ENCODE results near the gene LTA.

The LTA gene, protein sequence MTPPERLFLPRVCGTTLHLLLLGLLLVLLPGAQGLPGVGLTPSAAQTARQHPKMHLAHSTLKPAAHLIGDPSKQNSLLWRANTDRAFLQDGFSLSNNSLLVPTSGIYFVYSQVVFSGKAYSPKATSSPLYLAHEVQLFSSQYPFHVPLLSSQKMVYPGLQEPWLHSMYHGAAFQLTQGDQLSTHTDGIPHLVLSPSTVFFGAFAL

DNA sequence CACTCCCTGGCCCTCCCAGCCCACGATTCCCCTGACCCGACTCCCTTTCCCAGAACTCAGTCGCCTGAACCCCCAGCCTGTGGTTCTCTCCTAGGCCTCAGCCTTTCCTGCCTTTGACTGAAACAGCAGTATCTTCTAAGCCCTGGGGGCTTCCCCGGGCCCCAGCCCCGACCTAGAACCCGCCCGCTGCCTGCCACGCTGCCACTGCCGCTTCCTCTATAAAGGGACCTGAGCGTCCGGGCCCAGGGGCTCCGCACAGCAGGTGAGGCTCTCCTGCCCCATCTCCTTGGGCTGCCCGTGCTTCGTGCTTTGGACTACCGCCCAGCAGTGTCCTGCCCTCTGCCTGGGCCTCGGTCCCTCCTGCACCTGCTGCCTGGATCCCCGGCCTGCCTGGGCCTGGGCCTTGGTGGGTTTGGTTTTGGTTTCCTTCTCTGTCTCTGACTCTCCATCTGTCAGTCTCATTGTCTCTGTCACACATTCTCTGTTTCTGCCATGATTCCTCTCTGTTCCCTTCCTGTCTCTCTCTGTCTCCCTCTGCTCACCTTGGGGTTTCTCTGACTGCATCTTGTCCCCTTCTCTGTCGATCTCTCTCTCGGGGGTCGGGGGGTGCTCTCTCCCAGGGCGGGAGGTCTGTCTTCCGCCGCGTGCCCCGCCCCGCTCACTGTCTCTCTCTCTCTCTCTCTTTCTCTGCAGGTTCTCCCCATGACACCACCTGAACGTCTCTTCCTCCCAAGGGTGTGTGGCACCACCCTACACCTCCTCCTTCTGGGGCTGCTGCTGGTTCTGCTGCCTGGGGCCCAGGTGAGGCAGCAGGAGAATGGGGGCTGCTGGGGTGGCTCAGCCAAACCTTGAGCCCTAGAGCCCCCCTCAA lies at the start of gene LTA:
TSS of gene LTA (plus strand) at position 249 of the 871 bp plus-strand sequence. CDS start at position 703, 454 bp downstream.
- Mint-ChIP-seq H3K27me3 (no peaks in the 10 kb centered on the region), H3K36me3 (ENCODE audit: low read depth) (peaks cover 37% of the 10 kb centered on the region), H3K4me3 (peak within 1 kb of the TSS; percentile 99), H3K27ac (peak within 1 kb of the TSS; percentile 97), H3K9me3 (no peaks in the 10 kb centered on the region), H3K4me1 (peaks cover 94% of the 10 kb centered on the region)
- ATAC-seq (peak; percentile 49), DNase-seq (peak; percentile 82)

DNA sequence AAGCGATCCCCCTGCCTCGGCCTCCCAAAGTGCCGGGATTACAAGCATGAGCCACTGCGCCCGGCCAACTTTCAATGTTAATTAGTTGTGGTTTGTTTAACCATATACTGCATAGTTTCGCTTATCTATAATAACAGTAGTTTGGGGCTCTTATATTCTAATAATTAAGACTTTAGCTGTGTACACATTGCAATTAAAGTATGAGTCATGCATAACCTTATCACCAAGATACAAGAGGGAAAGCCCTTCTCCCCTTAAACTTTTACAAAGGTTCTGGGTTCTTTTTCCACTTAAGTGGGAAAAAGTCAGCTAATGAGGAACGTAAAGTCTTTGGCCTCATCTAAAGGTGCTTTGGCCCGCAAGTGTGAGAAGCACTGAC lies 46.5 kb upstream of the LTA start:
- H3K36me3 Mint-ChIP-seq (ENCODE audit: low read depth), result peaks cover 11% of the 10 kb centered on the region
- no peak overlapping the region for H3K4me3 Mint-ChIP-seq
- no peak for ATAC-seq
- no peaks in the 10 kb centered on the region for H3K4me1 Mint-ChIP-seq
- no peak for DNase-seq
- H3K27ac Mint-ChIP-seq, result no peak overlapping the region
- H3K9me3 Mint-ChIP-seq, result no peaks in the 10 kb centered on the region
- no peaks in the 10 kb centered on the region for H3K27me3 Mint-ChIP-seq

DNA sequence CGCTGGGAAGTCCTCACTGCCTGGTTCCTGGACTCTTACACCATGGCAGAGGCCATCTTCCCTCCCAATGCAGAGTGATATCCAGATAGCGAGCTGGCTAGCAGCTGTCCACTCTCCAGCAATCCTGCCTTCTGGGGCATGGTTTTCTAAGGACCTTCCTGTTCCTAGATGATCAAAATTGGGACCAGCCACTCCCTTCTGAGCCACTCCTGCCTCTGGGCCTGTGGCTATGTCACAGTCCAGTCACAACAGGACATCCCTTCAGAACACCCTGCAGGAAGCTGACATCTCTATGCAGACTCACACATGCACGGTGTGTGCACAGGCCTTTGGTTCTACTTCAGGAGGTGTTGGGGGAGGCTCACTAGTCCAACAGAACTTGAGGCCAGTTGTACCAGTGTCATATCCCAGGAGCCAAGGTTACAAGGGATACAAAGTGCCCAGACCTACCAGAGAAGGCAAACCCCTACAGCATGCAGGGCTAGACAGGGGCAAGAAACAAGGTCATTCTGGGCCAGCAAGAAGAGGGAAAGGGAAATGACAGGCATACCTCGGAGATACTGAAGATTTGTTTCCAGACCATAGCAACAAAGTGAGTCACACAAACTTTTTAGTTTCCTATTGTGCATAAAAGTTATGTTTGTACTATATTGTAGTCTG lies 46.0 kb upstream of the LTA start:
- H3K9me3 Mint-ChIP-seq, result no peaks in the 10 kb centered on the region
- H3K36me3 Mint-ChIP-seq (ENCODE audit: low read depth), result peaks cover 17% of the 10 kb centered on the region
- no peak overlapping the region for H3K27ac Mint-ChIP-seq
- DNase-seq, result no peak
- no peak for ATAC-seq
- H3K4me1 Mint-ChIP-seq, result no peaks in the 10 kb centered on the region
- H3K27me3 Mint-ChIP-seq, result no peaks in the 10 kb centered on the region
- no peak overlapping the region for H3K4me3 Mint-ChIP-seq

DNA sequence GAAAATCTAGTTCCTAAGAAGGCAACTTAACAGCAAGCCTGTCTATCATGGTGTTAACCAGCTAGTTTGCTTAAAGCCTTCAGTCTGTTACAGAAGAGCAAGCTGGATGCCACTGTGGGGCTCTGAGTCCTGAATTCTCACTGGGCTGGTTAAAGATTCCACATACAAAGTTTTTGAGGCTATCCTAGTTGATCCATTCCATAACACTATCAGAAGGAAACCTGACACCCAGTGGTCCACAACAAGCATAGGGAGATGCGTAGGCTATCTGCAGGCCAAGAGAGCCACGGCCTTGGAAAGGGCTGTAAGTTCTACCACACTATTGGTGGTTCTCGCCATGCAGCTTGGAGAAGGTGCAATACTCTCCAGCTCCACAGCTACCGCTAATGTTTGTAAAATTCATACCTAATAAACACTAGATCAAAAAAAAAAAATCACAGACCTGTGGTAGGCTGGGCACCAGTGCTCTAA lies 43.7 kb upstream of the LTA start:
- Mint-ChIP-seq H3K9me3 (no peaks in the 10 kb centered on the region), H3K27me3 (no peaks in the 10 kb centered on the region)

DNA sequence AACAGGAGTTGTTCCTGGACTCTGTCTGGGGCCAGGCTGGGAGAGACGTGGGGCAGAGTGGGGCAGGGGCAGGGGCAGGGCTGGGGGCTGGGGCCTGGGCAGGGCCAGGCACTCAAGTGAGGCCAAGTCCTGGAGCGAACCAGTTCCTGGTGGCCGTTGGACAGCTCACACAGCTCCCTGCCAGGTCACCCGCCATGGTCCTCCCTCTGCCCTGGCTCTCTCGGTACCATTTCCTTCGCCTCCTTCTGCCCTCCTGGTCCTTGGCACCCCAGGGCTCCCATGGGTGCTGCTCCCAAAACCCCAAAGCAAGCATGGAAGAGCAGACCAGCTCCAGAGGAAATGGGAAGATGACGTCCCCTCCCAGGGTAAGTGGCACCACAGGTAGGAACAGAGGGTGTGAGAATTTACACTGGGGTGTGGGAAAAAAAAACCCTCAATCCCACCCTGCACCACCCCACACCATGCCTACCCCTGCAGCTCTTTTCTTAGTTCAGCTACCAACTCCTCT lies 43.2 kb upstream of the LTA start, which contains the start of gene MCCD1:
TSS of gene MCCD1 (plus strand) at position 142 of the 508 bp plus-strand sequence. CDS start at position 195, 53 bp downstream.
- Mint-ChIP-seq H3K27me3 (no peaks in the 10 kb centered on the region), H3K4me3 (no peak within 1 kb of the TSS), H3K4me1 (peaks cover 9% of the 10 kb centered on the region), H3K27ac (peak within 1 kb of the TSS; percentile 46), H3K36me3 (ENCODE audit: low read depth) (peaks cover 40% of the 10 kb centered on the region), H3K9me3 (no peaks in the 10 kb centered on the region)
- no peak for DNase-seq
- ATAC-seq, result peak; percentile 8

More for the DNA sequence above, 43.7 kb upstream of the LTA start:
- peaks cover 35% of the 10 kb centered on the region for H3K36me3 Mint-ChIP-seq (ENCODE audit: low read depth)
- DNase-seq, result no peak
- H3K4me3 Mint-ChIP-seq, result no peak overlapping the region
- ATAC-seq, result peak; percentile 6
- peaks cover 8% of the 10 kb centered on the region for H3K4me1 Mint-ChIP-seq
- peak overlapping the region; percentile 46 for H3K27ac Mint-ChIP-seq

DNA sequence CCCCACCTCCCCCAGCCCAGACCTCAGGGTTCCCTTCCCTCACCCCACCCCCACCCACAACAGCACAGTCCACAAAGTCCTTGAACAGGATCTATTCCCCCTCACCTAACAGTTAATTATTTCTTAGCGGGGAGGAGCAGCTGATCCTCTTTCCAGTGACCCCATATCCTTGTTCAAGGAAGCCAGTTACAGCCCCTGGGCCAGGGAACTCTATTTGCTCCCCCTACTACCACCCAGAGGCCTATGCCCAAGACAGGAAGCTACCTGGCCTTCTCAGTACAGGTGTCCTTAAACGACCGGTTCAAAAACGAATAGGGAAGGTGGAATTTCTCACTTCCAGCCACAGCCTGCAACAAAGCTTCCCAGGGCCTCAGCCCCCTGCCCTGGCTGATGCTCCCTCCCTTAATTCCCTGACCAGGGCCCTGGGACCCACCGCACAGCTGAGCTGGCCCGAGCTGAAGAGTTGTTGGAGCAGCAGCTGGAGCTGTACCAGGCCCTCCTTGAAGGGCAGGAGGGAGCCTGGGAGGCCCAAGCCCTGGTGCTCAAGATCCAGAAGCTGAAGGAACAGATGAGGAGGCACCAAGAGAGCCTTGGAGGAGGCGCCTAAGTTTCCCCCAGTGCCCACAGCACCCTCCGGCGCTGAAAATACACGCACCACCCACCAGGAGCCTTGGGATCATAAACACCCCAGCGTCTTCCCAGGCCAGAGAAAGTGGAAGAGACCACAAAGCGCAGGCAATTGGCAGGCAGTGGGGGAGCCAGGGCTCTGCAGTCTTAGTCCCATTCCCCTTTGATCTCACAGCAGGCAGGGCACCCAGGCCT lies 42.5 kb upstream of the LTA start:
- H3K4me3 Mint-ChIP-seq, result no peak overlapping the region
- H3K4me1 Mint-ChIP-seq, result peaks cover 9% of the 10 kb centered on the region
- peak; percentile 26 for ATAC-seq
- no peaks in the 10 kb centered on the region for H3K9me3 Mint-ChIP-seq
- DNase-seq, result no peak
- no peak overlapping the region for H3K27ac Mint-ChIP-seq
- H3K27me3 Mint-ChIP-seq, result no peaks in the 10 kb centered on the region
- H3K36me3 Mint-ChIP-seq (ENCODE audit: low read depth), result peaks cover 46% of the 10 kb centered on the region

DNA sequence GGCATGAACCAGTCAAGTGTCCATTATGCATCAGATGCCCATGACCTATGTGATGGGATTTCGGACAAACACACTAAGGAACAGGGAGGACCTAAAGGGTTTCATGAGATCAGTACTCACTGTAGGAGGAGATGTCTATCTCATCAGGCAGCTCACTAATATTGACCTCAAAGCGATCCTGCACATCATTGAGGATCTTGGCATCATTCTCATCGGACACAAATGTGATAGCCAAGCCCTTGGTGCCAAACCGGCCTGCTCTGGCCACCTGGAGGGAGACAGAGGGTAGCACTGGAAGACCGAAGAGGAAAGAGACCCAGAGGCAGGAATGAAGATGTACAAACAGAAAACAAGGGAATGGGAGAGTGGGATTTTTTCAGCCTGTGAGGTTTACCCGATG lies 41.4 kb upstream of the LTA start:
- Mint-ChIP-seq H3K27me3 (no peaks in the 10 kb centered on the region), H3K9me3 (no peaks in the 10 kb centered on the region), H3K36me3 (ENCODE audit: low read depth) (peaks cover 57% of the 10 kb centered on the region), H3K4me1 (peaks cover 14% of the 10 kb centered on the region), H3K4me3 (no peak overlapping the region), H3K27ac (no peak overlapping the region)
- no peak for DNase-seq
- no peak for ATAC-seq

DNA sequence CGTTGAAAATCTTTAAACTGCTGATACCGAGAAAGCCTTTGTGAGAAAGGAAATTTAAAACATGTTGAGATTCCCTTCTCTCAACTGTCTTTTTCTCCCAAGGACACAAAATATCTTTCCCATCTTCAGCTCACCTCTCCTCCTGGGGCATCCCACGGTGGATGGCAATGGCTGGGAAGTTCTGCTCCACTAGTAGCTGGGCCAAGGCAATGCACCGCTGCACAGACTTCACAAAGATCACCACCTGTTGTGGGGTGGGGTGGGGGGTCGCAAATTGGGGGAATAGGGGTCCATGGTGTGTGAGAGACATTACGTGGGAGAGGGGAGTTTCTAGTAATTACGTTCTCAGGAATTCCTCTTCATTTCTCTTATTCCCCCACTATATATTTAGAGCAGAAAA lies 40.9 kb upstream of the LTA start:
- H3K27me3 Mint-ChIP-seq, result no peaks in the 10 kb centered on the region
- H3K36me3 Mint-ChIP-seq (ENCODE audit: low read depth), result peaks cover 62% of the 10 kb centered on the region
- ATAC-seq, result no peak
- H3K9me3 Mint-ChIP-seq, result no peaks in the 10 kb centered on the region
- no peak overlapping the region for H3K4me3 Mint-ChIP-seq
- H3K27ac Mint-ChIP-seq, result no peak overlapping the region
- DNase-seq, result no peak
- H3K4me1 Mint-ChIP-seq, result peaks cover 19% of the 10 kb centered on the region

DNA sequence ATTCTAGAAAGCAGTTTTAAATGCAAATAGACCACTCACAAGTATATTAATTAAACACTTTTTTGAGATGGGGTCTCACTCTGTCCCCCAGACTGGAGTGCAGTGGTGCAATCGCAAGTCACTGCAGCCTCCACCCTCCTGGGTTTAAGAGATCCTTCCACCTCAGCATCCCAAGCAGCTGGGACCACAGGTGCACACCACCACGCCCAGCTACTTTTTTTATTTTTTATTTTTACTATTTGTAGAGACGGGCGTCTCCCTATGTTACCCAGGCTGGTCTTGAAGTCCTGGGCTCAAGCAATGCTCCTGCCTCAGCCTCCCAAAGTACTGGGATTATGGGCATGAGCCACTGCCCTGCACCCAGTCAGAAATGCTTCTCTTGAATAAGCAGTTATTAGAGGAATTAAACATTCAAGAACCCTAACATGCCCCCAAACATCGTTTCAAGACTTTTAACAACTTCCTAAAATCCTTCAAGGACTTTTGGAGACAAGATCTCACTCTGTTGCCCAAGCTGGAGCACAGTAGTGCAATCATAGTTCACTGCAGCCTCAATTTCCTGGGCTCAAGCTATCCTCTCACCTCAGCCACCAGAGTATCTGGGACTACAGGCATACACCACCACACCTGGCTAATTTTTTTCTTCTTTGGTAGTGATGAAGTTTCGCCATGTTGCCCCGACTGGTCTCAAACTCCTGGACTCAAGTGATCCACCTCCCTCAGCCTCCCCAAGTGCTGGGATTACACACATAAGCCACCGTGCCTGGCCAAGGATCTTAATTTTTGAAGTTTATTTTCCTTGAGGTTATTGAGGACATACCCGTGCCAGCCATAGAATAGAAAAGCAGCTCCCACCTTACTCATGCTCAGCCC lies 40.1 kb upstream of the LTA start:
- H3K36me3 Mint-ChIP-seq (ENCODE audit: low read depth), result peaks cover 69% of the 10 kb centered on the region
- ATAC-seq, result no peak
- peaks cover 25% of the 10 kb centered on the region for H3K4me1 Mint-ChIP-seq
- H3K4me3 Mint-ChIP-seq, result no peak overlapping the region
- no peaks in the 10 kb centered on the region for H3K27me3 Mint-ChIP-seq
- no peak for DNase-seq
- H3K27ac Mint-ChIP-seq, result peak overlapping the region; percentile 29
- no peaks in the 10 kb centered on the region for H3K9me3 Mint-ChIP-seq

DNA sequence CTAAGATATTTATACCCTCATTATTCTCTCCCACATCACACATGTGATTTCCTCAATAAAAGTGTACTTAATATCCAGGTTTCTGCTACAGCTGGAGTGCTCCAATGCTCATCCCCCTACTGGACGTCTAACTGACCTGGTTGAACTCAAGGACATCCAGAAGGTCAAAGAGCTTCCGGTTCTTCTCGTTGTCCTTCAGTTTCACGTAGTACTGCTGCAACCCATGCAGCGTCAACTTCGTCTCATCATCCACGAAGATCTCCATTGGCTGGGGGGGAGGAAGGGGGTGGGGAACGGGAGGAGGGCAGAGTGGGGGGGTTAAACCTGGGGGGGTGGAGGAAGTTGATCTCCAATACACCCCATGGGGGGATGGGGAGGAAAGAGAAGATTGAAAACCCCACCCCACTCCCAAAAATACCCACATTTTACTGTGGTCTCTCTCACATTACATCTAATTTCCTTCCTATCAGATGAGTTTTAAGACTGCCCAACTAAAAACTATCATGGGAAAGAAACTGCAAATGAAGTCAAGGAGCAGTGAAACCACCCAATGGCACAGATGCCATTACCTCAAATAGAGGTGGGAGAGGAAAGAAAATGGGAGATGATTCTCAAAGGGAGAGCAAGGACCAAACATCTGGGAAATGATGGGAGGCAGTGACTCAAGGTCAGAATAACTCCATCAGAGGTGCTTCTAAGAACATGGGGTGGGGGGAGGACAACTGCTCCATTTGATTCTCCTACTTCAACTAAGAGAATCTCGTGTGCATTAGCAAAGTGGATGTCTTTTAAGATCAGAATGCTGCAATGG lies 39.2 kb upstream of the LTA start:
- DNase-seq, result no peak
- Mint-ChIP-seq H3K9me3 (no peaks in the 10 kb centered on the region), H3K4me1 (peaks cover 30% of the 10 kb centered on the region), H3K4me3 (no peak overlapping the region), H3K27me3 (no peaks in the 10 kb centered on the region), H3K27ac (peak overlapping the region; percentile 59), H3K36me3 (ENCODE audit: low read depth) (peaks cover 74% of the 10 kb centered on the region)
- ATAC-seq, result no peak

DNA sequence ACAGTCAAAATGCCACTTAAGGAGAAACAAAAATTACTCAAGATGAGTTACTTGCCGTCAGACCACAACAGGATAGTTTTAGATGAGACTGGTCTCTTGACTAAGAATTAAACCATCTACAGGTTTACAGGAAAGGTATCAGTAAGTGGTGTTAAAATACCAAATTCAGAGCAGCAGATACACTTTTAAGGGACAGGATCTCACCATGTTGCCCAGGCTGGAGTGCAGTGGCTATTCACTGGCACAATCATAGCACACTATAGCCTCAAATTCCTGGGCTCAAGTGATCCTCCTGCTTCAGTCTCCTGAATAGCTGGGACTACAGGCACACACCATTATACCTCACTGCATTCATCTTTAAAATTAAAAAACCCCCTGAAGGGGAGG lies 38.6 kb upstream of the LTA start:
- Mint-ChIP-seq H3K36me3 (ENCODE audit: low read depth) (peaks cover 78% of the 10 kb centered on the region), H3K27me3 (no peaks in the 10 kb centered on the region), H3K4me3 (no peak overlapping the region), H3K9me3 (no peaks in the 10 kb centered on the region), H3K27ac (peak overlapping the region; percentile 59), H3K4me1 (peaks cover 34% of the 10 kb centered on the region)
- no peak for DNase-seq
- ATAC-seq, result no peak

DNA sequence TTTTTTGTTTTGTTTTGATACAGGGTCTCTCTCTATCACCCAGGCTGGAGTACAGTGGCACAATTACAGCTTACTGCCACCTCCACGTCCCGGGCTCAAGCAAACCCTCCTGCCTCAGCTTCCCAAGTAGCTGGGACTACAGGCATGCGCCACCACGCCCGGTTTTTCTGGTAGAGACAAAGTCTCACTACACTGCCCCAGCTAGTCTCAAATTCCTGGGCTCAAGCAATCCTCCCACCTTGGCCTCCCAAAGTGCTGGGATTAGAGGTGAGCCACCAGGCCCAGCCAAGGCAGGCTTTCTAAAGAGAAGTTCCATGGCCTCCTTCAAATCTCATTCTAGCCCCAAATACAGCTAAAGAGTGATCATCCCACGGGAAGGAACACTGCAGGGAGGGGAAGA lies 38.1 kb upstream of the LTA start:
- H3K9me3 Mint-ChIP-seq, result no peaks in the 10 kb centered on the region
- peaks cover 40% of the 10 kb centered on the region for H3K4me1 Mint-ChIP-seq
- ATAC-seq (no peak), DNase-seq (no peak)
- H3K4me3 Mint-ChIP-seq, result no peak overlapping the region
- no peaks in the 10 kb centered on the region for H3K27me3 Mint-ChIP-seq
- peaks cover 84% of the 10 kb centered on the region for H3K36me3 Mint-ChIP-seq (ENCODE audit: low read depth)
- H3K27ac Mint-ChIP-seq, result no peak overlapping the region

Data from activated naive CD8-positive, alpha-beta T cell treated with anti-CD3 and anti-CD28 coated beads, Interleukin-2, amount 50 U/mL, for 24 hours (primary cell).